H9 (cell line): ENCODE data around the gene ATP4A. TPM values are rescaled to one million over a fixed set of nuclear protein-coding genes. Genes with fewer than 3 reads are reported as not detected.

Experiments
- DNase-seq: peaks from one replicate; pipeline ENCODE4 v3.0.0-alpha.2; 2017
- H2AFZ ChIP-seq: one replicate; pipeline ENCODE4 v1.6.1; 2013; ENCODE audit warnings: mild to moderate bottlenecking, low read length, control low read depth, moderate library complexity
- H2AK5ac ChIP-seq: 2 replicates; pipeline ENCODE4 v1.6.1; 2013; ENCODE audit warnings: low read length, control low read depth, mixed read lengths; ENCODE audit not compliant: insufficient read length
- H2BK120ac ChIP-seq: one replicate; pipeline ENCODE4 v1.6.1; 2013; ENCODE audit warnings: low read depth, mild to moderate bottlenecking, low read length, control low read depth, inconsistent platforms; ENCODE audit not compliant: poor library complexity, severe bottlenecking
- H2BK12ac ChIP-seq: 2 replicates; pipeline ENCODE4 v1.6.1; 2013; ENCODE audit warnings: low read length, control low read depth, mixed read lengths, low read depth; ENCODE audit not compliant: insufficient read length
- H2BK15ac ChIP-seq: 2 replicates; pipeline ENCODE4 v1.6.1; 2013; ENCODE audit warnings: low read depth, low read length, control low read depth
- H2BK20ac ChIP-seq: one replicate; pipeline ENCODE4 v1.6.1; 2013; ENCODE audit warnings: low read depth, mild to moderate bottlenecking, low read length, control low read depth, inconsistent platforms; ENCODE audit not compliant: poor library complexity, severe bottlenecking
- H2BK5ac ChIP-seq: 2 replicates; pipeline ENCODE4 v1.6.1; 2013; ENCODE audit warnings: low read length, control low read depth, mixed read lengths; ENCODE audit not compliant: insufficient read length
- H3K14ac ChIP-seq: 2 replicates; pipeline ENCODE4 v1.6.1; 2013; ENCODE audit warnings: low read length, control low read depth; ENCODE audit not compliant: insufficient read depth
- H3K18ac ChIP-seq: 2 replicates; pipeline ENCODE4 v1.6.1; 2013; ENCODE audit warnings: low read depth, mild to moderate bottlenecking, mixed read lengths, low read length, control low read depth; ENCODE audit not compliant: insufficient read length
- H3K23ac ChIP-seq: 2 replicates; pipeline ENCODE4 v1.6.1; 2013; ENCODE audit warnings: low read length, control low read depth, mixed read lengths, low read depth; ENCODE audit not compliant: insufficient read length
- H3K23me2 ChIP-seq: 2 replicates; pipeline ENCODE4 v1.6.1; 2013; ENCODE audit warnings: low read depth, mild to moderate bottlenecking, mixed read lengths, low read length, control low read depth; ENCODE audit not compliant: insufficient read length, poor library complexity, severe bottlenecking
- H3K27ac ChIP-seq: 2 replicates; pipeline ENCODE4 v1.5.1; 2013; ENCODE audit warnings: low read length, control low read depth, mixed read lengths, low read depth; ENCODE audit not compliant: insufficient read length
- H3K27me3 ChIP-seq: 2 replicates; pipeline ENCODE4 v1.6.1; 2013; ENCODE audit warnings: low read length, control low read depth, inconsistent platforms; ENCODE audit not compliant: insufficient read depth
- H3K4ac ChIP-seq: 2 replicates; pipeline ENCODE4 v1.6.1; 2013; ENCODE audit warnings: low read depth, mild to moderate bottlenecking, control low read depth, inconsistent platforms, low read length, moderate library complexity
- H3K4me1 ChIP-seq: 2 replicates; pipeline ENCODE4 v1.6.1; 2013; ENCODE audit warnings: low read length, control low read depth, inconsistent platforms; ENCODE audit not compliant: insufficient read depth
- H3K4me2 ChIP-seq: 2 replicates; pipeline ENCODE4 v1.6.1; 2013; ENCODE audit warnings: low read length, control low read depth, mixed read lengths; ENCODE audit not compliant: insufficient read length, insufficient read depth
- H3K56ac ChIP-seq: 2 replicates; pipeline ENCODE4 v1.6.1; 2013; ENCODE audit warnings: low read depth, mild to moderate bottlenecking, mixed read lengths, low read length, control low read depth; ENCODE audit not compliant: insufficient read length
- H3K79me1 ChIP-seq: 2 replicates; pipeline ENCODE4 v1.6.1; 2013; ENCODE audit warnings: low read depth, mild to moderate bottlenecking, moderate library complexity, low read length, control low read depth, inconsistent platforms; ENCODE audit not compliant: insufficient read depth, poor library complexity, severe bottlenecking
- H3K79me2 ChIP-seq: 2 replicates; pipeline ENCODE4 v1.6.1; 2013; ENCODE audit warnings: low read length, control low read depth, inconsistent platforms; ENCODE audit not compliant: insufficient read depth
- H3K9ac ChIP-seq: 2 replicates; pipeline ENCODE4 v1.6.1; 2013; ENCODE audit warnings: low read length, control low read depth, mixed read lengths; ENCODE audit not compliant: insufficient read length; ENCODE audit errors: extremely low read depth
- H3K9me3 ChIP-seq: one replicate; pipeline ENCODE4 v1.6.1; 2013; ENCODE audit warnings: low read depth, low read length, inconsistent platforms; ENCODE audit not compliant: control insufficient read depth
- H3T11ph ChIP-seq: one replicate; pipeline ENCODE4 v1.6.1; 2013; ENCODE audit warnings: mild to moderate bottlenecking, low read length, control low read depth, inconsistent platforms
- H4K20me1 ChIP-seq: one replicate; pipeline ENCODE4 v1.6.1; 2013; ENCODE audit not compliant: control insufficient read depth, insufficient read length, insufficient read depth
- H4K5ac ChIP-seq: 2 replicates; pipeline ENCODE4 v1.6.1; 2013; ENCODE audit warnings: low read depth, mild to moderate bottlenecking, mixed read lengths, low read length, control low read depth; ENCODE audit not compliant: insufficient read length
- H4K8ac ChIP-seq: replicated peaks from 2 replicates; pipeline ENCODE4 v1.6.1; 2013; ENCODE audit warnings: low read length, control low read depth, mixed read lengths, low read depth; ENCODE audit not compliant: insufficient read length
- H4K91ac ChIP-seq: 2 replicates; pipeline ENCODE4 v1.6.1; 2013; ENCODE audit warnings: low read depth, mild to moderate bottlenecking, moderate library complexity, mixed read lengths, low read length, control low read depth; ENCODE audit not compliant: insufficient read length
- H3K27ac Mint-ChIP-seq, 3 experiments: 2 replicates in 2 of 3; 3 replicates in 1 of 3; pipeline ENCODE4 v1.8.0; 2020 to 2021; ENCODE audit warnings: mixed read lengths in 3 of 3, mild to moderate bottlenecking in 1 of 3, moderate library complexity in 1 of 3
- H3K27me3 Mint-ChIP-seq: 2 replicates; pipeline ENCODE4 v1.8.0; 2021; ENCODE audit warnings: low read depth, mild to moderate bottlenecking, moderate library complexity, mixed read lengths
- H3K36me3 Mint-ChIP-seq, 3 experiments: 2 replicates in 2 of 3; 3 replicates in 1 of 3; pipeline ENCODE4 v1.8.0; 2020 to 2021; ENCODE audit warnings: low read depth in 3 of 3, mixed read lengths in 3 of 3; ENCODE audit not compliant: insufficient read depth in 1 of 3
- H3K4me1 Mint-ChIP-seq, 2 experiments: 2 replicates each; pipeline ENCODE4 v1.8.0; 2020; ENCODE audit warnings: mixed read lengths in 2 of 2
- H3K4me3 Mint-ChIP-seq, 2 experiments: 2 replicates in 1 of 2; 3 replicates in 1 of 2; pipeline ENCODE4 v1.8.0; 2020 to 2021; ENCODE audit warnings: mild to moderate bottlenecking in 2 of 2, mixed read lengths in 2 of 2, moderate library complexity in 1 of 2
- H3K9me3 Mint-ChIP-seq, 2 experiments: 2 replicates in 1 of 2; 3 replicates in 1 of 2; pipeline ENCODE4 v1.8.0; 2020; ENCODE audit warnings: mild to moderate bottlenecking in 2 of 2, mixed read lengths in 2 of 2, moderate library complexity in 1 of 2
- WGBS: extraction: QIAGEN DNeasy Blood & Tissue Kit; methylation state at CpG from one replicate; pipeline ENCODE4 v1.1.7; 2013; ENCODE audit warnings: missing lambda C conversion rate, low lambda C conversion rate, mixed read lengths; ENCODE audit not compliant: insufficient read length; ENCODE audit errors: extremely low coverage; 5-methylcytosine and 5-hydroxymethylcytosine counted together
- total RNA-seq: library from RNA; stranded (reverse); gene quantifications from 2 replicates; pipeline ENCODE4 v1.2.1, GENCODE V29; 2021
- TF ChIP-seq, protein P1 (sequence below): fragments of 200-600 bp; sonication (generic); conservative IDR thresholded peaks from 3 replicates; pipeline ENCODE4 v1.8.0; 2021; ENCODE audit warnings: antibody characterized with exemption, mild to moderate bottlenecking

The ATP4A gene
- total RNA-seq, 1 experiment from 2014 or later, result 0.24 TPM

DNA sequence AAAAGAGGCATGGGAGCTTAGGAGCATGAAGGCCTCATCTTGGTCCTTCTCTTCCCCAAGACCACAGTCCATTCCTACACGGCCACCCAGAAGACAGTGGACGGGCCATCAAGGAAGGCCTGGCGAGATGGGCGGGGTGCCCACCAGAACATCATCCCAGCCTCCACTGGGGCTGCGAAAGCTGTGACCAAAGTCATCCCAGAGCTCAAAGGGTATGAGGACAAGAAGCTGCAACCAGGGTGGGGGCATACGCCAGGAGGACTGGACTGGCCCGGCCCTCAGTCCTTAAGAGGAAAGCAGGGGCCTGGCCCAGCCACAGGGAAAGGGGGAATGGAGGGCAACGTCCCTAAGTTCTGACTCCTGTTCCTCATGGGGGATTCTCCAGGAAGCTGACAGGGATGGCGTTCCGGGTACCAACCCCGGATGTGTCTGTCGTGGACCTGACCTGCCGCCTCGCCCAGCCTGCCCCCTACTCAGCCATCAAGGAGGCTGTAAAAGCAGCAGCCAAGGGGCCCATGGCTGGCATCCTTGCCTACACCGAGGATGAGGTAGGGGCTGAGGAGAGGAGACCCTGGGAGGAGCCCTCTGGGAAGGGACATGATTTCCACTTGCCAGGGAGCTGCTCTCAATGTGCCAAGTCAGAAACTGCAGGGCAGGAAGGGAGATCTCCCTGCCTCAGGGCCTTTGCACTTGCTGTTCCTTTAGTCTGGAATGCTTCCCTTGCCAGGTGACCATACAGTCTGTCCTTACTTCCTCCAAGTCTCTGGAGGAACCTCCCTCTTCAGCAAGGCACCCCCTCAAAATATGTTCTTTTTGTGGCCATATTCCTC is 20.0 kb downstream of the ATP4A start:
- Histone ChIP-seq H2BK5ac (no peak overlapping the region), H3K4me2 (no peak overlapping the region), H2BK12ac (no peak overlapping the region), H3K56ac (no peak overlapping the region), H3K9me3 (no peaks in the 10 kb centered on the region), H3K9ac (no peak overlapping the region), H3K27me3 (no peaks in the 10 kb centered on the region), H3K79me2 (peaks cover 5% of the 10 kb centered on the region; the same call in 1 of the 2 replicates), H3K14ac (no peak overlapping the region), H3K27ac (no peak overlapping the region), H3K4ac (no peak overlapping the region), H4K8ac (no peak overlapping the region), H2AK5ac (no peak overlapping the region), H4K20me1 (no peaks in the 10 kb centered on the region), H3K18ac (no peak overlapping the region), H2AFZ (no peak overlapping the region), H3K23me2 (peaks cover 13% of the 10 kb centered on the region), H3K4me1 (peaks cover 6% of the 10 kb centered on the region; the same call in 1 of the 2 replicates), H4K5ac (no peak overlapping the region), H3K23ac (no peak overlapping the region), H4K91ac (no peak overlapping the region), H2BK15ac (no peak overlapping the region), H2BK20ac (no peak overlapping the region), H3K79me1 (no peaks in the 10 kb centered on the region), H3T11ph (no peak overlapping the region), H2BK120ac (no peak overlapping the region)
- Mint-ChIP-seq H3K27ac (no peak overlapping the region), H3K36me3 (peaks cover 23 to 60% (median 45%) of the 10 kb centered on the region in 3 experiments; a peak in 6 of 7 replicates), H3K27me3 (no peaks in the 10 kb centered on the region), H3K9me3 (no peaks in the 10 kb centered on the region), H3K4me3 (peak overlapping the region; percentile 95 to 97), H3K4me1 (peaks cover 29 to 33% of the 10 kb centered on the region in 2 experiments)
- DNase-seq, result no peak
- TF ChIP-seq, protein P1, sequence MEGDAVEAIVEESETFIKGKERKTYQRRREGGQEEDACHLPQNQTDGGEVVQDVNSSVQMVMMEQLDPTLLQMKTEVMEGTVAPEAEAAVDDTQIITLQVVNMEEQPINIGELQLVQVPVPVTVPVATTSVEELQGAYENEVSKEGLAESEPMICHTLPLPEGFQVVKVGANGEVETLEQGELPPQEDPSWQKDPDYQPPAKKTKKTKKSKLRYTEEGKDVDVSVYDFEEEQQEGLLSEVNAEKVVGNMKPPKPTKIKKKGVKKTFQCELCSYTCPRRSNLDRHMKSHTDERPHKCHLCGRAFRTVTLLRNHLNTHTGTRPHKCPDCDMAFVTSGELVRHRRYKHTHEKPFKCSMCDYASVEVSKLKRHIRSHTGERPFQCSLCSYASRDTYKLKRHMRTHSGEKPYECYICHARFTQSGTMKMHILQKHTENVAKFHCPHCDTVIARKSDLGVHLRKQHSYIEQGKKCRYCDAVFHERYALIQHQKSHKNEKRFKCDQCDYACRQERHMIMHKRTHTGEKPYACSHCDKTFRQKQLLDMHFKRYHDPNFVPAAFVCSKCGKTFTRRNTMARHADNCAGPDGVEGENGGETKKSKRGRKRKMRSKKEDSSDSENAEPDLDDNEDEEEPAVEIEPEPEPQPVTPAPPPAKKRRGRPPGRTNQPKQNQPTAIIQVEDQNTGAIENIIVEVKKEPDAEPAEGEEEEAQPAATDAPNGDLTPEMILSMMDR, result no peak
- no CpG with 5 or more reads among the region's 15 CpGs for WGBS
